Stimulated activated CD8-positive, alpha-beta memory T cell treated with anti-CD3 and anti-CD28 coated beads, Interleukin-12 subunit alpha, Interleukin-12 subunit beta, amount 100 ng/mL, for 24 hours (primary cell): ENCODE measurements around the gene MZB1.

Source experiments
- DNase-seq: peaks from one replicate; pipeline ENCODE4 v3.0.0-alpha.2; 2020; ENCODE audit errors: extremely low read depth

The MZB1 gene, protein sequence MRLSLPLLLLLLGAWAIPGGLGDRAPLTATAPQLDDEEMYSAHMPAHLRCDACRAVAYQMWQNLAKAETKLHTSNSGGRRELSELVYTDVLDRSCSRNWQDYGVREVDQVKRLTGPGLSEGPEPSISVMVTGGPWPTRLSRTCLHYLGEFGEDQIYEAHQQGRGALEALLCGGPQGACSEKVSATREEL

DNA sequence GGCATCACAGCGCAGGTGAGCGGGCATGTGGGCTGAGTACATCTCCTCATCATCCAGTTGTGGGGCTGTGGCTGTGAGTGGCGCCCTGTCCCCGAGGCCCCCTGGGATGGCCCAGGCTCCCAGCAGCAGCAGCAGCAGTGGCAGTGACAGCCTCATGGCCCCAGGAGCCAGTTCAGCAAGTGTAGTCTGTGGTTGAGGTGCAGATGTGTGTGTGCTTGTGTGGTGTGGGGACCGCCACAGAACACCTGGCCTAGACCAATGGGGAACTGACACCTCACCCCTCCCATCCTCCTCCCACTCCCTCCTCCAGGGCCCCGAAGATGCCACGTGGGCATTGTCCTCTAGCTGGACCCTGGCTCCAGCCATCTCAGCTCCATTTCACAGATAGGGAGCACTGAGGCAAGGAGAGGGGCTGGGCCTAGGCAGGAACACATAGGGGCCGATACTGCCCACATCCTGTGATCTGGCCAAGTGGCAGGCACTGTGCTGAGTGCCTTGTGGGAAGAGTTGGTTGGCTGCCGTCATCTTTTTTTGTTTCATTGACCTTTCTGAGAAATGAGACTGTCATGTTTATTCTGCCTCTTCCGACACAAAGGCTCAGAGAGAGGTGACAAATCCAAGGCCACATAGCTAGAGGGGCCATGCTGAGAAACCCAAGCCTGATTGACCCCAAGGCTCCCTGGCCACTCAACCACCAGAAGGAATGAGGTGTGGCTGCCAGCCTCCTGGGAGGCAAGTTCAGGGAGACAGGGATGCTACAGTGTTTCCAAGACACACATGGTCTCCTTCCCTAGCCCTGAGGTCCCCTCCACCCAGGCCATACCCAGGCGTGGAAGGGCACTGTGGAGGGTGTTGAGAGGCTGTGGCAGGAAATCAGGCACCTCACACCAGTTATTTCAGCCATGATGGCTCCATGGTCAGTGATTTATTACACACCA is at the start of gene MZB1:
Gene MZB1 (minus strand): TSS at position 213 of the 938 bp plus-strand sequence. CDS start 57 bp downstream, at position 156.
- no peak for DNase-seq

DNA sequence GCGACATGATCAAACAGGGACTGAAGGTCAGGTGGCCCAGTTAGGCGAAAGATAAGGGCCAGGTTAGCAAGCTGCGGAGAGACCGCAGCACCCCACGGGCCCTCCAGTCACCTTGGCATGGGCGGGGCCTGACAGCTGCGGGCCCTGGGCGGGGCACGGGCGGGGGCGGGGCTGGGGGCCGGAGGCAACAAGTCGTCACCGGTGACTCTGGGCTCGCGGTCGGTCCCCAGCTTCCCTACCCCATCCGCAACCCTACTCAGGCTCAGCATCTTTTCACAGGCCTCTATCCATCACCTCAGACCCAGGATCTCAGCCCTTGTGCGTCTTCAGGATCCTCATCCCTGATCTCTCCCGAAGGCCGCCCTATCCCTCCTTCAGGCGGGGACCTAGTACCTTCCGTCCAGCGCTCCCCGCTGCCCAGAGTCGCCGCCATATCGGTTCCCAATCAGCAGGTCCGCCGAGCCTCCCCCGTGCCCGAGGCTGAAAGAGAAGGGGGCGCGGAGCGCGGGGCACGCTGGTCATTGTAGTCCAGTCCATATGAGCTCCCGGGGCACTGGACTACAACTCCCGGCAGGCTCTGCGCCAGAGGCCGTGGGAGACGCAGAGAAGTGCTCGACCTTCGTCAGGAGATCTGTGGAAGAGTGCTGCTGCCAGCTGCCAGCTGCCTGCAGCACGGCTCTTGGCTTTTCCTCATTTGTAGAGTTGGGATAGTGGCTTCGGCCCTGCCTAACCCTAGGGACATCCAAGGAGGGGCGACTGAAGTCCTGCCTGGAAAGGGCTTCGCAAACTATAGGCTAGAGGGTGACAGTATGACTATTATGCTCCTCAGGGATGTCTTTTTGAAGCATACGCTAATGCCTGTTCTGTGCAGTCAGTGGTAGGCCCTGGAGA is 49.5 kb upstream of the MZB1 start, which contains the start of gene DNAJC18:
Gene DNAJC18 (minus strand): TSS at position 513 of the 891 bp plus-strand sequence. CDS start 80 bp downstream, at position 433.
- peak; percentile 72 for DNase-seq

DNA sequence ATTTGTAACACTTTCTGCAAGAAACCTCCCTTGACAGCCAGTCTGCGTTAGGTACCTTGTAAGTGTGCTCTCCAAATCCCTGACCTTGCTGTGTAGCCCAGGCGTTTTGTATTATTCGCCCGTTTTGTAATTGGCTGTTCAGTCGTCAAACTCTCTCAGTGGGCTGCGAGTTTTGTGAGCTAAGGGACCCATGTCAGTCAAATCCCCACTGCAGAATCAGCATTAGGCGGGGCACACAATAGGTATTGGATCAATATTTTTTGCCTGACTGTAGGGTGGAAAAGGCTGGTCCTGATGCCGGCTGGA is 48.9 kb upstream of the MZB1 start:
- no peak for DNase-seq

DNA sequence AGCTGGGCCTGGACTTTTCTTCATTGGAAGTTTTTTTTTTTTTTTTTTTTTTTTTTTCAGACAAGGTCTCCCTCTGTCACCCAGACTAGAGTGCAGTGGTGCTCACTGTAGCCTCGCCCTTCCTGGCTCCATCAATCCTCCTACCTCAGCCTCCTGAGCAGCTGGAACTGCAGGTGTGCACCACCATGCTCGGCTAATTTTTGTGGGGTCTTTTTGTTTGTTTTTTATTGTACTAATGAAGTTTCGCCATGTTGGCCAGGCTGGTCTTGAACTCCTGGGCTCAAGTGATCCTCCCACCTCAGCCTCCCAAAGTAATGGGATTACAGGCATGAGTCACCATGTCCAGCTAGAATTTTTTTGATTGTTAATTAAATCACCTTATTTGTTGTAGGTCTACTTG is 46.0 kb upstream of the MZB1 start:
- DNase-seq, result no peak

DNA sequence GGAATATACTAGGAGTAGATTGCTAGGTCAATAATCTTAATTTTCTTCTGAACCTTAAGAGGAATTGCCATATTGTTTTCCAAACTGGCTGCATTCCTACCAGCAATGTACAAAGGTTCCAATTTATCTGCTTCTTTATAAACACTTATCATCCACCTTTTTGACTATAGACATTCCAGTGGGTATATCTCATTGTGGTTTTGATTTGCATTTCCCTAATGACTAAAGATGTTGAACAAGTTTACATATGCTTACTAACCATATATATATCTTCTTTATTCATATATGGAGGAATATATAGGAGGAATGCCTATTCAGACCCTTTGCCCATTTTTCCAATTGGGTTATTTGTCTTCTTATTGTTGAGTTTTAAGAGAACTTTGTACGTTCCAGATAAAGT is 42.0 kb upstream of the MZB1 start:
- no peak for DNase-seq

DNA sequence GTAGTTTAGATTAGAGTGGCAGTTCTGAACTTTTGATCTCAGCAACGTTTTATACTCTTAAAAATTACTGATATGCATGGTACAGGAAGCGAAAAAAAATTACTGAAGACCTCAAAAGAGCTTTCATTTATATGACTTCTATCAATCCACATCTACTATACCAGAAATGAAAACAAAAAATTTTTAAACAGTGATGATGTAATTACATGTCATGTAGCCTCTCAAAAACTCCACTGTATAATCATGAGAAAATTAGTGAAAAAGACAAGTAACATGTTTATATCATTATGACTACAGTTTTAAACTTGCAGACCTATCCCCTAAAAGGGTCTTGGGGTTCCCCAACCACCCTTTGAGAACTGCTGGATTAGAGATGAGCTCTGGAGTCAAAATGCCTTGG is 40.3 kb upstream of the MZB1 start:
- DNase-seq, result no peak

DNA sequence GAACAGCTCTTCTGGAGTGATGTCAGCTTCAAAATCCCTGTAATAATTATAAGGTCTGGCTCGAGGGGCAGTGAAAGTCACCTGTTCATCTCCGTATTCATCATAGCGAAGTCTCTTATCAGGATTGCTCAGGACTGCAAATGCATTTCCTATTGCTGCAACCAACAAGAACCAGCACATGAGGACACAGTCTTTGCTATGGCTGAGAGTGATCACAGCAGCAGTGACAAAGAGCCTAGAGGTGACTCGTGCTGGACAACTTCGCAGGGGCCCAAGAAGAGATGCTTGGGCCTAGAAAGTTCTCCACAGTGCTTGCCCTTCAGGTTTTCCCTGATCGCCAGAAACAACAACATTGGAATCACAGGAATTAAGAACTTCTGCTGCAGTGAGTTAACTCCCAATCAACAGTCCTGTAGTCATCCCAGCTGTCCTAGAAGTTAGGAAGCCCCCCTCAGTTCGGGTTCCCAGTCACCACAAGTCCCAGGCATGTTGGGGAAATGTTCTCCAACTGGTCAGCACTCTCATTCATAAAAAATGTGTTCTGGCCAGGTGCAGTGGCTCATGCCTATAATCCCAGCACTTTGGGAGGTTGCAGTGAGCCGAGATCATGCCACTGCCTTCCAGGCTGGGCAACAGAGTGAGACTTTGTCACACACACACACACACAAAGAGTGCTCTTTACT is 36.6 kb upstream of the MZB1 start:
- DNase-seq, result no peak

DNA sequence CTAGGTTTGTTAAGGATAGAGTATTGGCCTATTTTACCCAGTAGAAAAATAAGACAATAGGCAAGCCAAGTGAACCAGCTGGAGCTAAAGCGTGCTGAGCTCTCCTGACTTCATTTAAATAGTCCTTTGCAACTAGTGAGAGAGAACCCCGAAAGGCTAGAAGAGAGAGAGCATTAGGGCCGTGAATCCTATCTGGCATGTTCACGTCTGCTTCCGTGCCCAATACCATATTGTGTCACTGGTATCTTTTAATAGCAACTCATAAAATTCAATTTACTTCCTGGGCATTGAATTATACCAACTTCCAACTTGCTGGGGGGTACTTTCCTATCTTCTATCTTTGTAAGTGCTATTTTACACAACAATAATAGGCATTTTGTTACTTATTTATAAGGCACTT is 35.8 kb upstream of the MZB1 start:
- DNase-seq, result no peak

DNA sequence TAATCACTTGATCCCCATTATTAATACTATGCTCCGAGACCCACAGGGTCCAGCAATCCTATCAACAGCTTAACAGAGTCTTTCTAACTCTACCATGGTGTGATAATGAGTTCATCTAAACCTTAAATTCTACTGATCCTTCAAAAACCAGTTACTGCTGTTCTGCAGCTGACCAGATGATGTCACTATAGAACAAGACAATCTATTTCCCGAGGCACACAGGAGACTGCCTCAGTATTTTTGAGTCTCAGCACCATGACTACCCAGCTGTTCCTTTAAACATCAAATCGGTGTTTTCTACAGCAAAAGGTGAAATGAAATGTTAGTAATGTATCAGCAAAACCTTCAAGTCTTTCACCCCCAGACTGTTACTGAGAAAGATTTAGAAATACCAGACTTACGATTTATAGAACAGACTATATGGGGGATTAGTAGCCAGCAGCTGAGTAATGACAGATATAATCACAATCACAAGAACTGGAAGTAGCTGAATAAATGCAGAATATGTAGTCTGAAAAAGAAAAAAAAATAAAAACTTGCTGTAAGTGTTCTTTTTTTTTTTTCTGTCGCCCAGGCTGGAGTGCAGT is 32.7 kb upstream of the MZB1 start:
- no peak for DNase-seq

DNA sequence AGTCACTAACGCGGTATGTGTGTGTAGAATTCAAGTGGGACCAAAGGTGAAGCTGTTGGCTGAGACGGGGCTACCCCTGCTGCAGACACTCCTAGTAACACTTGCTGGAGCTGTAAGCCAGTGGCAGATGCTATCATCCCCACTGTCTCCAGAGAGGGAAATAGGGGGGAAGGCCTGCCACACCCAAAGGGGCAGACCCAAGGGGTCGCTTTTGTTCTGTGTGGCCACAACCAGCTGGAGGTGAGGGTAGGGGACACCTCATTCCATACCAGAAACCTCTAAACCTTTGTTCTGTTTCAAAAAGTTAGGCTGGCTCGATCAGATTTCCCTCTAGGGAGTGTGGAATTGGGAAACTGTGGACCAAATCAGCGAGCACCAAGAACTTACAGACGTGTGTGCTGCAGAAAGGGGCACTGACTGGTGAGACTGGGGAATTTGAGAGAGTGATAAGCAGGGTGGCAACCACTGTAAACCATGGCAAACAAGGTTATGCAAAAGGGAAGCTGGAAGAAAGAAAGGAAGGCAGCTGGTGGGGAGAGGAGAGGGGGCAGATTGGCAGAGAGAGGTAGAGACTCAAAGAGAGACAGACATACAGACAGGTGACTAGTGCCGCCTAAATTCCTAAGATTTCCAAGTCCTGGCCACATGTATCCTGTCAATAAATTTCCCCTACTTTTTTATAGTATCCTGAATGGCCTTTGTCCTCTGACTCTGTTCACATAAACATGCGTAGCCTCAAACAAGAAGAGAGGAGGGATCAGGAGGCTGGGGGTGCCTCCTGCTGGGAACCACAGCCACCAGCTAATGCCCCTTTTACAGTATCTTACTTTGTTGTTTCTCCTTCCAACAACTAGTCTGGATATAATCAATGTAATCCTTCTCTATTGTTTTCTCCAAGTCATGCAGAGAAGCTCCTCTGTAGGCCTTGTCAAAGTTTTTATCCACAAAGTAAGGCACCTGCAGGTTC is 29.8 kb upstream of the MZB1 start:
- DNase-seq, result no peak

DNA sequence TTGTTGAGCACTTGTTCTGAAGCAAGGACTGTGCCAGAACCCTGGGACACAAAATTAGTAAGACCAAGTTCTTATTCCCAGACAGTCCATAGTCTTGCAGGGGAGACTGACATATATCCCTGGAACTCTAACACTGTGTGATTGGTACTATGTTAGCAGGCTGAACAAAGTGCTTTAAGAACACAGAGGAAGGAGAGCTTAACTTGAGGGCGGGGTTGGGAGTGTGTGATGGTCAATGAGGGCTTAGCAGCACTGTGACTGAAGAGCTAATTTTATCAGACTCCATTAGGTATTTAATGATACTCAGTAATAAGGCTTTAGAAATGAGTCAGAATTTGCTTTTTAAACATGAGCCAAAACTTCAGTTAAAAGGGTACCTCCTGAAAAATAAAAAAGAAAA is 29.1 kb upstream of the MZB1 start:
- no peak for DNase-seq

DNA sequence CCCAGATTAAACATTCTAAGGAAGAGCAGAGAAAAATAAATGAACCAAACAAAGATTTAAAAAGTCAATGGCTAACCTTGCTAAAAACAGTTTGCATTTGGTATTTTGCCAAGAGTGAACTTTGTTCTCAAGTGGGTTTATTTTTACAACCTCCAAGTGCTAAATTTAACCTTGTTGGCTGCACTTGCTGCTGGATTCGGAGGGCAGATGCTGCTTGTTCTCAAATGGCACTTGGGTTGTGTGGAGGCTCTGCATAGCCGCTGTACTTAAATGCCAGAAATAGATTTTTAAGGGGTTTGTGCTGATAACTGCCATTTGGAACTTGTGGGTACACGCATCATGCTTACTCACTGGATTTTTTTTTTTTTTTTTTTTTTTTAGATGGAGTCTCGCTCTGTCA is 27.5 kb upstream of the MZB1 start:
- no peak for DNase-seq

DNA sequence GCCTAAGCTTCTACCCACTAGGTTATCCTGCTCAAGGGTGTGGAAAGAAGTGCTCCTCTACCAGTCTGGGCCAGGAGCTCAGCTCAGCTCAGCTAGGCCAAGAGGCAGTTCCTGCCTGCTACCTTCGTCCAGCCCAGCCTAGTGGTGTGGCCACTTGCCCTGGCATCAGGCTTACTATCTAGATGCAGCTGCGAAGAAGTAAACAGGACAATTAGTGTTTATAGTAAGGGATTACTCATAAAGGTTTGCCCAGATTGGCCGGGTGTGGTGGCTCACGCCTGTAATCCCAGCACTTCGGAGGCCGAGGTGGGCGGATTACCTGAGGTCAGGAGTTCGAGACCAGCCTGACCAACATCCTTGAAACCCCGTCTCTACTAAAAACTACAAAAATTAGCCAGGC is 26.9 kb upstream of the MZB1 start:
- DNase-seq, result no peak

DNA sequence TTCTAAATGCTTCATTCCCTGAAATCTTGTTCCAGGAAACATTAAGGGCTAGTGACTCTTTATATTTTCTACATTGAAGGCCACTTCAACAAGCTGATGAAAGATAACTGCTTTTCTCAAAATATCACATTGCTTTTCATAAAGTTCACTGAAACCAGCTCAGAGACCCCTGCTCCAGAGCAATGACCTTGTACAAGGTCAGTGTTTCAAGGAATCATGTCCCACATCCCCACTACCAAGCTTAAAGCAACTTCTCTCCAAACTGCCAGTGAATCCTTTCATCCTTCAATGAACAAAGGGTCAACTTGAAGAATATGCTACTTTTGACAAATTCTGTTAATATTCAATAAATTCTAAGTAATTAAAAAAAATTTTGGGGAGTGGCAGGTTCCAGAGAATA is 26.2 kb upstream of the MZB1 start:
- no peak for DNase-seq

DNA sequence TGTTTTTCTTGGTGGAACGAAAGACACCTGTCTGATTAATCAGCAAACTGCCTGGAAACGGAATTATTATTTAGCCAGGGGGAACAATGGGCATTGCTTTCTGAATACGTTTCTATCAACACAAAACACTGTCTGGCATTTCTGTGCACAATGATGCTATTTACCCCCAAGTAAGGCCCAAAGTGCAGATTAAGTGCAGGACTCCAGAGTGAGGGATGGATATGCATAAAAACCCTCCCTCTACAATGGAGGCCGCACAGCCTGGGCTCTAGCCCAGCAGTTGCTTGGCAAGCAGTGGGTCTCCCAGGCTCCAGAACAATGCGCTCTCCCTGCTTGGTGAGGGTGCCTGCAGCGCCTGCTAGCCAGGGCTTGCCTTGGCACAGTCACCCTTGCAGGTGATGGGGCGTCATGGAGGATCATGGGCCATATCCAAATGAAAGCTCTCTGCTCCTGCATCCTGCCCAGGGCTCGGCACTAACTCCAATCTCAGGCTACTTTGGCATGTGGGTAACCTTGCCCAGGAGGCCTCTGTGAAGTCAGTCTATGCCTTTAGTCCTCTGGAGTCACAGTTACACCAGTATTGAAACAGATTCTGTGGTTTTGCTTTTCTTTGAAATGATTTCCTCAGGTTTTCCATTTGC is 25.6 kb upstream of the MZB1 start:
- DNase-seq, result no peak

DNA sequence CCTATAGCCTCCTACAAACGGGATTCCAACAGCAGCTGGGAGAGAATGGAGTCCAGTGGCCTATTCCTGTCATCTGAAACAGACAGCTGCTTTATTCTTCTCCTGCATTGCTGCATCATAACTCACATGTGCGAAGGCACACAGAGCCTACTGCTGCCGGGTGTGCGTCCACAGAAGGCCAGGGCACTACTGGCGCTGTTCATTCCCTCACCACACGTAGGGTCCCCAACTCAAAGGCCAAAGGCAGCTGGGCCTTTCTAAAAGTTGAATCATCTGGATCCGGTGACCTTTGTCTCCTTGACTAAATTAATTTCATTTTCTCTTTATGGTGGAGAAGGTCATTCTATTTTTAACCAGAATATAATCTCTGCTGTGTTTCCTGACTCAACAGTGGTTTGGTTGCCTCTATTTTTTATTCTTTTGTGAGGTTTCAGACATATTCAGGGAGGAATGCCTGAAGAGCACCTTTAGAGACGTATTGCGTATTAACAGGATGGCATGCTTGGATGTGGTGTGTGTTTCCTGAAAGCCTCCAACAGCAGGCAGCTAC is 24.9 kb upstream of the MZB1 start:
- DNase-seq, result no peak

DNA sequence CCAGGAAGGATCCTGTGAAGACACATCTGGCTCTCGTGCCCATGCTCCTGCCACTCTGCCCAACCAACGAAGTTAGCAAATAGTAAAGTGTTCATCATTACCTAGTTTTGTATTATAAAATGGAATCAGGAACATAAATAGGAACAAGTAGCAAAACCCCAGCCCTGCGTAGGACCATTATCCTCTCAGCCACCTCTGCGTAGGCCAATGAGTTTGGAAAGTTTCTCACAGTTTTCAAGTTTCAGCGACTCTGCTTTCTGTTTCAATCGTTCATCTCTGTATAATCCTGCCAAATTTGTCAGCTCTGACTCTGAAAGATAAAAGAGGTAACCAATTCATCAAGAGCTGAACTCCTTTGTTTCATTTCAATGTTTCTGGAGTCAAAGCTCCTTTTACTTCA is 24.2 kb upstream of the MZB1 start:
- no peak for DNase-seq

DNA sequence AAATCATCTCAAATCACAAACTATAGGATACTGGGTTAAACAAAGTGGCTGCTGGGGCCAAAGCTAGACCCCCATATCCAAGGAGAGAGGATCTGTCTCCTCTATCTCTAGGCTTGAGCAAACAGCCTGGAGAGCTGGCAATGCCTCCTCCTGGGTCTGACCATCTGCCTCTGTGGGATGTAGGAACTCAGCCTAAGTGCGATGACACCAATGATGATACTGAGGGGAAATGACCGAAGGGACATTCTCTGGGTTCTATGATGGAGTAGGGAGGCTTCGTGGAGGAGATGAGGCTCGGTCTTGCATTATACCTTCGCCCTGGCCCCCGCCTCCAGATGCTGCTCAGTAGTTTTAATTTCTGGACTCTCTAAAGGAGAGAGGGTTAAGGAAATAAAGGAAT is 23.4 kb upstream of the MZB1 start:
- no peak for DNase-seq
